ENCODE data around the gene MAML2. TPM values are rescaled to one million over a fixed set of nuclear protein-coding genes. Genes with fewer than 3 reads are reported as not detected.

MAML2 gene
- total RNA-seq, 1 donor: 20.1 TPM

DNA sequence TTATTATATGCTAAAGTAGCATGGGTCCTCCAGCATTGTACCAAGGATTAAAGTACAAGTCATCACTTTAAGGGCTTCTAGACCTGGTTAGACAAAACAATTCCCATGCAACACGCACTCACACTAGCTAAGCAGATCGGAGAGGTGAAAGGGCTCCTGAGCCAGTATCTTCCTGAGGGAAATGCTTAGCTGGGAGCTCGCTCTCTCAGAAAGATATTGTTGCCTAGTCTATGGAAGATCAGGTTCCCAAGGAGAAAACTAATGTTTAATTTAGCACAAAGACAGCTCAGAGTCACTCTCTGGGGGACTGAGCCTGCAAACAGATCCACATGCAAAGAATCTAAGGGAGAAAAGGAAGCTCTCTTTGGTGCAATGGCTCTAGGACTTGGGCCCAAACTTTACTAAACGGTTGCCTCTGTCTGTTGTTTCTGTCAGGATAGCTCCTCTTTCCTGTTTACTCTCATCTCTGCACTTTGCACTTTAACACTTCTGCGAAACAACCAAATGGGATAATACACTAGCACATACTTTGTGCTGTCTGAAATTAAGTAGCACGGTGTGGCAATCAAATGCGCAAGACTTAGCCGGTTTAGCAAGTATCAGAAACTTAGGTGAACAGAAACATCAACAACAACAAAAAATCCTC, 10.7 kb downstream of the MAML2 start:
- no peak for DNase-seq (ENCODE audit: low read depth)
- no peak overlapping the region for H3K4me3 ChIP-seq (ENCODE audit: low read depth, low read length)
- TF ChIP-seq, protein P1, sequence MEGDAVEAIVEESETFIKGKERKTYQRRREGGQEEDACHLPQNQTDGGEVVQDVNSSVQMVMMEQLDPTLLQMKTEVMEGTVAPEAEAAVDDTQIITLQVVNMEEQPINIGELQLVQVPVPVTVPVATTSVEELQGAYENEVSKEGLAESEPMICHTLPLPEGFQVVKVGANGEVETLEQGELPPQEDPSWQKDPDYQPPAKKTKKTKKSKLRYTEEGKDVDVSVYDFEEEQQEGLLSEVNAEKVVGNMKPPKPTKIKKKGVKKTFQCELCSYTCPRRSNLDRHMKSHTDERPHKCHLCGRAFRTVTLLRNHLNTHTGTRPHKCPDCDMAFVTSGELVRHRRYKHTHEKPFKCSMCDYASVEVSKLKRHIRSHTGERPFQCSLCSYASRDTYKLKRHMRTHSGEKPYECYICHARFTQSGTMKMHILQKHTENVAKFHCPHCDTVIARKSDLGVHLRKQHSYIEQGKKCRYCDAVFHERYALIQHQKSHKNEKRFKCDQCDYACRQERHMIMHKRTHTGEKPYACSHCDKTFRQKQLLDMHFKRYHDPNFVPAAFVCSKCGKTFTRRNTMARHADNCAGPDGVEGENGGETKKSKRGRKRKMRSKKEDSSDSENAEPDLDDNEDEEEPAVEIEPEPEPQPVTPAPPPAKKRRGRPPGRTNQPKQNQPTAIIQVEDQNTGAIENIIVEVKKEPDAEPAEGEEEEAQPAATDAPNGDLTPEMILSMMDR (IDR thresholded peaks at IDR 0.05; ENCODE audit: insufficient read depth, low read length): no peak

DNA sequence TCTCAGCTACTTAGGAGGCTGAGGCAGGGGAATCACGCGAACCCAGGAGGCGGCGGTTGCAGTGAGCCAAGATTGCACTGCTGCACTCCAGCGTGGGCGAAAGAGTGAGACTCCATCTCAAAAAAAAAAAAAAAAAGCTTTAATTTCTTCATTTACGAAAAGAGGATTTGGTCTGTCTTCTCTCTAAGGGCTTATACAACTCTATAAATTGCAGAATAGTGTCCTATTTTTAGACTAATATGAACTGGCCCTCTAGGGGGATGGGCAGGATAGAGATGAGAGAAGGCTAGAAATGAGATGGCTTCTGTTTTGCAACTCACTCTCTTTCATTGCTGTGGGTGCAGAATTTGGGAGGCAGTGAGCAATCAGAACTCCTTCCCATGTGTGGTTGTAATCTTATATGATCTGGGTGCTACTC, 11.3 kb downstream of the MAML2 start:
- H3K4me3 ChIP-seq (ENCODE audit: low read depth, low read length): no peak overlapping the region
- TF ChIP-seq, protein P1 (IDR thresholded peaks at IDR 0.05; ENCODE audit: insufficient read depth, low read length): no peak
- no peak for DNase-seq (ENCODE audit: low read depth)

DNA sequence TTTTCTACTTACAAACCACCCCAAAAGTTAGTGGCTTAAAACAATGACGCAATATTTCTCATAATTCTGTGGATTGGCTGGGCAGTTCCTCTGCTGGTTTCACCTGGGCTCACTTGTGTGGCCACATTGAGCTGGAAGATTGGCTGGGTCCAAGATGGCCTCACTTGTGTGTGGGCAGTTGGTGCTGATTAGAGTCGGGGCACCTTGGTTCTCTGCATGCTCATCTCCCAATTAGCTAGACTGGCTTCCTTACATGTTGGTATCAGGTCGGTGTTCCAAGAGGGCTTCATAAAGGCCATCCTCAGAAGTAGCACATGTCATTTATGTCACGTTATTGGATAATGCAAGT, 12.5 kb downstream of the MAML2 start:
- H3K4me3 ChIP-seq (ENCODE audit: low read depth, low read length): no peak overlapping the region
- no peak for DNase-seq (ENCODE audit: low read depth)
- TF ChIP-seq, protein P1 (IDR thresholded peaks at IDR 0.05; ENCODE audit: insufficient read depth, low read length): no peak

DNA sequence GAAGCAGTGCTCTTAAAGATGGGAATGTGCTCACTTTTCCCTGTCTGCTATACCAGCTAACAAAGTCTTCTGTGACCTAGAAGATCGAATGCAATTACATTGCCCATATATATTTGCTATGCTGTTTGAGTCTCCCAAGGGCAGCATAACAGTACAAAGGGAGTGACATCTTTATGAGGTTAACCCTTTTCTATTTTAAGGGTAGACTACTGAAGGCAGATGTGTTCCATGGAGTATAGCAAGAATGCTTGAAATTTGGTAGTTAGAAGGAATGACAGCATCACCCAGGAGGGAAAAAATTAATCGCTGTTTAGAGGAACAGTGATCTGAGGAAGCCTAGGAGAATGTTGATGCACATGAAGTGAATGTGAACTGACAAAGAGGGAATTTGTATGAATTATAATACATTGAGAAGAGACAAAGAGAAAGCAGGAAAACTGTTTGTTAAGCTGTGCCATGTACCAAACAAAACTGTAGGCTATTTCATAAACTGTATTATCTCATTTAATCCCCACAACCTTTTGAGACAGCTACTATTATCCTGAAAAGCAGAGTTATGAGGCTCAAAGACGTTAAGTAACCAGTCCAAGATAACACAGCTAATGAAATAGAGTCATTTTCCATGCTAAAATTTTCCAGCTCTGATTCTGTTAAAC, 13.0 kb downstream of the MAML2 start:
- TF ChIP-seq, protein P1 (IDR thresholded peaks at IDR 0.05; ENCODE audit: insufficient read depth, low read length): no peak
- DNase-seq (ENCODE audit: low read depth): no peak
- no peak overlapping the region for H3K4me3 ChIP-seq (ENCODE audit: low read depth, low read length)

DNA sequence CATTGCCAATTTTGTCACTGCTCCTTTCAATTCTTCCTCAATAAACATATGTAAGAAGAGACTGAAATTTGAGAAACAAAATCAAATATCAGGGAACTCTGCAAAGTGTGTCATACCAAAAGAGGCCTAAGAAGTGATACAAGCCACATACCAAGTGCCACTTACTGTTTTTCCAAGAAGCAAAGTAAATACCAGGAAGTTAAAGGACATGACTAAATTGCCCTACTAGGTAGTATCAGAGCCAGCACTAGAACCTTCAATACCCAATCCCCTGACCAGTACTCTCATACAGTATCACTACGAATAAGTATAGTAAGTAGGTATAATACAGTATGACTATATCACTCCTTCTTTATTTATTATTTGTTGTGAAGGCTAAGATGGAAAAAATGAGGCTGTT, 13.6 kb downstream of the MAML2 start:
- no peak overlapping the region for H3K4me3 ChIP-seq (ENCODE audit: low read depth, low read length)
- TF ChIP-seq, protein P1 (IDR thresholded peaks at IDR 0.05; ENCODE audit: insufficient read depth, low read length): no peak
- DNase-seq (ENCODE audit: low read depth): no peak

DNA sequence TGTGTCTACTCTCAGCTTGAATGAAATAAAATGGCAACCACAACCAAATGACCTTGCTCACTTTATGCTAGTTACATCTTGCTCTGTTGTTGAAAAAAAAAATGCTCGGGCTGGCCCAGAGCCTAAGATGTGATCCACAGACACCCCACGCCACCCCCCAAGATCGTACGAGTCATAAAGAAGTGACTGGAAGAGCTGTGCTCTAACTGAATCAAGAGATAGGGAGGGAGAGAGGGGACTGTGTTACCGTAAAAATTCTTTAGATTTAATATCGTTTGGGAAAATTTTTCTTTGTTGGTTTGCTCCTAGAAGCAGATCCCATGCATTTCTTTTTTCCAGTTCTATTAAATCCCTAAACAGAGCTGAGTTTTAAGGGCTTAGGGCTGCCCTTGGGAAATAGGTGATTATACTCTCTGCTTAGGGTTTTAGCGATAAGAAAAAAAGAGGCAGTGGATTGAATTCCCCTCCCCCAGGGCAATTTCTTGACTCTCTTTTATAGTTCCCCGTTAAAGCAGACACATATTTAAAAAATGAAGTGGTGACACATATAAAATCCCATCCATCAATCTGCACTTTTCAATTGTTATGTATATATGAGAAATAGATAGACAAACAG, 14.5 kb downstream of the MAML2 start:
- DNase-seq (ENCODE audit: low read depth): no peak
- TF ChIP-seq, protein P1 (IDR thresholded peaks at IDR 0.05; ENCODE audit: insufficient read depth, low read length): no peak
- no peak overlapping the region for H3K4me3 ChIP-seq (ENCODE audit: low read depth, low read length)

Data from fibroblast of the aortic adventitia (primary cell).